B cell (primary cell): Measurements from ENCODE around the gene PCNX3. TPM values are rescaled to one million over a fixed set of nuclear protein-coding genes. Genes with fewer than 3 reads are reported as not detected.
A peak's percentile ranks its signal among the peaks of the same experiment; 100 is the strongest.

ENCODE experiments used
- ATAC-seq: fragments of 200-7000 bp; cut with Tn5 transposase; one replicate; pipeline ENCODE4 v1.10.0; 2021; ENCODE audit warnings: low read depth, mild to moderate bottlenecking, moderate number of reproducible peaks, moderate library complexity
- CTCF ChIA-PET: fragments of 350-600 bp; sonication (Branson Sonifier 250); formaldehyde crosslinking; loops from one replicate; lab custom pipeline; 2021; ENCODE audit warnings: antibody characterized with exemption, inconsistent platforms; lab: Charles Lee
- POLR2A ChIA-PET: fragments of 350-600 bp; sonication (Branson Sonifier 250); formaldehyde crosslinking; loops from one replicate; lab custom pipeline; 2021; ENCODE audit warnings: antibody characterized with exemption; lab: Charles Lee
- DNase-seq: peaks from one replicate; pipeline ENCODE4 v3.0.0; 2013
- H2AFZ ChIP-seq: 2 replicates; pipeline ENCODE4 v1.6.1; 2012; ENCODE audit warnings: mild to moderate bottlenecking, low read depth, low read length; ENCODE audit not compliant: insufficient read depth, poor library complexity, severe bottlenecking
- H3K27ac ChIP-seq, 2 donors: 1 replicate in 1 of 2; 2 replicates in 1 of 2; pipeline ENCODE4 v1.5.1; 2012 to 2013; ENCODE audit warnings: low read length in 2 of 2, mild to moderate bottlenecking in 2 of 2, moderate library complexity in 1 of 2
- H3K27me3 ChIP-seq, 4 experiments: fragments of 200-600 bp in 1 of 4; sonication (generic) in 1 of 4; replicated peaks in 1 of 4; 1 replicate in 2 of 4; 2 replicates in 2 of 4; pipeline versions ENCODE4 v1.6.1 to v1.7.0; 2013 to 2016; ENCODE audit warnings: low read length in 3 of 4, mild to moderate bottlenecking in 2 of 4, mixed read lengths in 1 of 4, moderate library complexity in 1 of 4; ENCODE audit not compliant: insufficient read depth in 4 of 4, control insufficient read depth in 3 of 4; ENCODE audit errors: control extremely low read depth in 1 of 4
- H3K36me3 ChIP-seq, 2 experiments: replicated peaks in 1 of 2; 1 replicate in 1 of 2; 2 replicates in 1 of 2; pipeline versions ENCODE4 v1.6.1 to v1.7.1; 2013; ENCODE audit warnings: low read length in 1 of 2; ENCODE audit not compliant: insufficient read depth in 2 of 2, control insufficient read depth in 1 of 2; ENCODE audit errors: control extremely low read depth in 1 of 2, extremely low read depth in 1 of 2
- H3K4me1 ChIP-seq, 2 donors: fragments of 200-600 bp in 1 of 2; sonication (generic) in 1 of 2; 1 replicate in 1 of 2; 2 replicates in 1 of 2; pipeline versions ENCODE4 v1.5.1 to v1.6.1; 2013 to 2017; ENCODE audit warnings: low read length in 2 of 2; ENCODE audit not compliant: control insufficient read depth in 2 of 2, insufficient read depth in 2 of 2
- H3K4me2 ChIP-seq: replicated peaks from 2 replicates; pipeline ENCODE3; 2012; ENCODE audit warnings: mild to moderate bottlenecking, low read depth, low read length; ENCODE audit not compliant: poor library complexity, severe bottlenecking
- H3K4me3 ChIP-seq, 5 experiments: fragments of 200-600 bp in 1 of 5; sonication (generic) in 1 of 5; 1 replicate in 3 of 5; 2 replicates in 2 of 5; pipeline versions ENCODE4 v1.5.1 to v1.7.0; 2011 to 2016; ENCODE audit warnings: low read length in 4 of 5, mild to moderate bottlenecking in 4 of 5, low read depth in 2 of 5, control low read depth in 1 of 5, moderate library complexity in 1 of 5; ENCODE audit not compliant: insufficient read depth in 1 of 5; ENCODE audit errors: control extremely low read depth in 1 of 5, extremely low read depth in 1 of 5
- H3K79me2 ChIP-seq: fragments of 200-600 bp; sonication (generic); one replicate; pipeline ENCODE4 v1.6.0; 2016; ENCODE audit warnings: low read length; ENCODE audit not compliant: control insufficient read depth, insufficient read depth
- H3K9ac ChIP-seq: fragments of 200-600 bp; sonication (generic); 2 replicates; pipeline ENCODE4 v1.6.1; 2017; ENCODE audit warnings: mild to moderate bottlenecking, low read length, moderate library complexity
- H3K9me3 ChIP-seq, 3 donors: one replicate each; pipeline versions ENCODE4 v1.6.1 to v1.7.1; 2013; ENCODE audit warnings: low read length in 2 of 3; ENCODE audit not compliant: control insufficient read depth in 2 of 3, insufficient read depth in 1 of 3; ENCODE audit errors: control extremely low read depth in 1 of 3
- H4K20me1 ChIP-seq: 2 replicates; pipeline ENCODE4 v1.6.0; 2012; ENCODE audit warnings: mild to moderate bottlenecking, low read length; ENCODE audit not compliant: insufficient read depth, control insufficient read depth, poor library complexity, severe bottlenecking
- H3K27ac Mint-ChIP-seq: one replicate; pipeline ENCODE4 v1.8.0; 2021; ENCODE audit warnings: mixed read lengths
- H3K27me3 Mint-ChIP-seq: one replicate; pipeline ENCODE4 v1.8.0; 2021; ENCODE audit warnings: mixed read lengths
- H3K4me1 Mint-ChIP-seq: one replicate; pipeline ENCODE4 v1.8.0; 2021; ENCODE audit warnings: mixed read lengths
- H3K4me3 Mint-ChIP-seq: one replicate; pipeline ENCODE4 v1.8.0; 2021; ENCODE audit warnings: mixed read lengths
- H3K9me3 Mint-ChIP-seq: one replicate; pipeline ENCODE4 v1.8.0; 2022; ENCODE audit warnings: mixed read lengths; ENCODE audit not compliant: insufficient read depth
- EZH2 ChIP-seq: IDR thresholded peaks from 2 replicates; pipeline ENCODE4 v1.6.1; 2012; ENCODE audit warnings: borderline replicate concordance, low read depth, mild to moderate bottlenecking, moderate library complexity, low read length; ENCODE audit not compliant: insufficient read depth, poor library complexity, severe bottlenecking
- WGBS: methylation state at CpG from one replicate; pipeline ENCODE4 v1.1.5; 2013; ENCODE audit warnings: missing lambda C conversion rate; ENCODE audit not compliant: insufficient coverage; 5-methylcytosine and 5-hydroxymethylcytosine counted together
- intact Hi-C: fragments of 100-400 bp; cut with micrococcal nuclease; formaldehyde crosslinking; loops from one replicate; pipeline ENCODE4 v1.10.0; 2022
- polyA plus RNA-seq: library from polyadenylated mRNA; depleted of rRNA; stranded (reverse); fragments of >200 nt; gene quantifications from 2 replicates; pipeline ENCODE4 v1.2.3, GENCODE V29; 2012
- total RNA-seq, 2 donors: library from RNA; stranded (reverse); fragments of 120-200 nt in 1 of 2; gene quantifications; 1 replicate in 1 of 2; 2 replicates in 1 of 2; pipeline versions ENCODE4 v1.2.3 to v1.2.4, GENCODE V29; 2013 to 2022
- TF ChIP-seq, protein P1 (sequence below): fragments of 200-600 bp; IDR thresholded peaks from one replicate; pipeline ENCODE4 v1.8.0; 2022; ENCODE audit warnings: antibody characterized with exemption, mild to moderate bottlenecking

The PCNX3 gene
- total and polyA plus RNA-seq, 2 donors (not counting 1 experiment from before 2014, with no cell fraction given), result 61.5 to 62.8 TPM

DNA sequence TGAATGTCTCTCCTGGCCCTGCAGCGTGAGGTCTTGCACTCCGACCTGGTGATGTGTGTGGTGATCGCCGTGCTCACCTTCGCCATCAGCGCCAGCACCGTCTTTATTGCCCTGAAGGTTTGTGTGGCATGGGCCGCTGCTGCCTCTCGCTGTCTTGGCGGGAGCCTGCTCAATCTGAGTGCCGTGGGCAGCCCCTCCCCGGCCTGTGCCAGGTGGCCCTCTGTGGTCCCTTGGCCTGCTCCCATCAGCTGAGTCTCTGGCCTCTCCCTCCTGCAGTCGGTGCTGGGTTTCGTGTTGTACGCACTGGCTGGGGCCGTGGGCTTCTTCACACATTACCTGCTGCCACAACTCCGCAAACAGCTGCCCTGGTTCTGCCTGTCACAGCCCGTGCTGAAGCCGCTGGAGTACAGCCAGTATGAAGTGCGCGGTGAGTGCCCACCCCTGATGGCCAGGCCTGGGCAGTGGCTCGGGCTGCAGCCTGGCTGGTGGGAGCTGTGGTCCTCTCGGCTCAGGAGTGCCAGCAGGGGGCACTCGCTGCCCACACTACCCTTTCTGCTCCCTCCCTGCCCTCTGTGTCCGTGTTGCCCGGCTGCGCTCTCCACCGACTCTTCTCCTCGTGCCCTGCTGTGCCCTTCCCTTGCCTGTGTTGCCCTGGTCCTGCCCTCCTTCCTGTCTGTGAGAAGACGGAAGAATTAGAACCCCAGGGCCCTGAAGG lies 10.2 kb downstream of the PCNX3 start:
- Histone ChIP-seq H3K79me2 (peaks cover 73% of the 10 kb centered on the region), H3K27me3 (no peaks in the 10 kb centered on the region), H4K20me1 (peaks cover 34% of the 10 kb centered on the region), H2AFZ (no peak overlapping the region), H3K27ac (no peak overlapping the region), H3K4me2 (peak overlapping the region; percentile 56), H3K9me3 (no peaks in the 10 kb centered on the region), H3K36me3 (peaks cover 0 to 87% of the 10 kb centered on the region in 2 experiments), H3K9ac (no peak overlapping the region), H3K4me3 (no peak overlapping the region), H3K4me1 (peaks cover 6 to 11% of the 10 kb centered on the region in 2 donors)
- ChIA-PET POLR2A (interaction anchor here (1.1 to 2.1 kb wide), 7 partner anchors 11 to 86 kb away, joined by 3 to 13 read pairs (median 5); partner anchors contain the start of genes KAT5, PCNX3, RELA and SIPA1), CTCF (interaction anchor here (0.6 to 6.7 kb wide), 38 partner anchors 8 to 363 kb away, joined by 3 to 86 read pairs (median 5); partner anchors contain the start of genes AP5B1, CCDC85B, KAT5 and PCNX3)
- Mint-ChIP-seq H3K4me3 (no peak overlapping the region), H3K27me3 (no peaks in the 10 kb centered on the region), H3K9me3 (no peaks in the 10 kb centered on the region), H3K27ac (peak overlapping the region; percentile 5), H3K4me1 (peaks cover 12% of the 10 kb centered on the region)
- ATAC-seq, result peak; percentile 95
- intact Hi-C loops, result loop anchor here (1.0 kb wide), 5 partner anchors 13 to 364 kb away; partner anchors contain the start of gene SIPA1
- TF ChIP-seq EZH2, result no peak
- TF ChIP-seq, protein P1, sequence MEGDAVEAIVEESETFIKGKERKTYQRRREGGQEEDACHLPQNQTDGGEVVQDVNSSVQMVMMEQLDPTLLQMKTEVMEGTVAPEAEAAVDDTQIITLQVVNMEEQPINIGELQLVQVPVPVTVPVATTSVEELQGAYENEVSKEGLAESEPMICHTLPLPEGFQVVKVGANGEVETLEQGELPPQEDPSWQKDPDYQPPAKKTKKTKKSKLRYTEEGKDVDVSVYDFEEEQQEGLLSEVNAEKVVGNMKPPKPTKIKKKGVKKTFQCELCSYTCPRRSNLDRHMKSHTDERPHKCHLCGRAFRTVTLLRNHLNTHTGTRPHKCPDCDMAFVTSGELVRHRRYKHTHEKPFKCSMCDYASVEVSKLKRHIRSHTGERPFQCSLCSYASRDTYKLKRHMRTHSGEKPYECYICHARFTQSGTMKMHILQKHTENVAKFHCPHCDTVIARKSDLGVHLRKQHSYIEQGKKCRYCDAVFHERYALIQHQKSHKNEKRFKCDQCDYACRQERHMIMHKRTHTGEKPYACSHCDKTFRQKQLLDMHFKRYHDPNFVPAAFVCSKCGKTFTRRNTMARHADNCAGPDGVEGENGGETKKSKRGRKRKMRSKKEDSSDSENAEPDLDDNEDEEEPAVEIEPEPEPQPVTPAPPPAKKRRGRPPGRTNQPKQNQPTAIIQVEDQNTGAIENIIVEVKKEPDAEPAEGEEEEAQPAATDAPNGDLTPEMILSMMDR, result peak; percentile 83
- DNase-seq, result peak; percentile 84
- 74% methylated on average over 28 of the region's 30 CpGs for WGBS

DNA sequence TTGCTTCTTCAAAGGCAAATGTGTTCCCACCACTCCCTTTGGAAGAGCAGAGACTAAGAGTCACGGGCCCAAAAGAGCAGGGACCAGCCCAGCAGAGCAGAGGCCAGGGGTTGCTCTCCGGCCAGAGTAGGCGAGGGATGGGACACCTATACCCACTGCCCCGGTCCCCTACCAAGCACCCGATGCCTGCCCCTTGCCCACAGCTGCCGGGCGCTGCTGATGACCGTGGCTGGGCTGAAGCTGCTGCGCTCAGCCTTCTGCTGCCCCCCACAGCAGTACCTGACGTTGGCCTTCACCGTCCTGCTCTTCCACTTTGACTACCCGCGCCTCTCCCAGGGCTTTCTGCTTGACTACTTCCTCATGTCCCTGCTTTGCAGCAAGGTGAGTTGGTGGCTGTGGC lies 11.6 kb downstream of the PCNX3 start:
- Histone ChIP-seq H3K79me2 (peaks cover 78% of the 10 kb centered on the region), H2AFZ (no peak overlapping the region), H3K9me3 (no peaks in the 10 kb centered on the region), H3K27me3 (no peaks in the 10 kb centered on the region), H3K4me2 (no peak overlapping the region), H3K27ac (no peak overlapping the region), H3K4me1 (peaks cover 6 to 11% of the 10 kb centered on the region in 2 donors), H4K20me1 (peaks cover 35% of the 10 kb centered on the region), H3K36me3 (peaks cover 0 to 84% of the 10 kb centered on the region in 2 experiments), H3K9ac (no peak overlapping the region), H3K4me3 (no peak overlapping the region)
- WGBS, result 95% methylated on average over 10 of the region's 13 CpGs
- ATAC-seq, result no peak
- H3K4me1 Mint-ChIP-seq, result peaks cover 9% of the 10 kb centered on the region
- intact Hi-C loops, result no loop called here
- POLR2A ChIA-PET, result interaction anchor here (1.6 to 2.1 kb wide), 3 partner anchors 10 to 84 kb away, joined by 7 to 13 read pairs (median 10); partner anchors contain the start of genes KAT5 and SIPA1
- H3K4me3 Mint-ChIP-seq, result no peak overlapping the region
- no peaks in the 10 kb centered on the region for H3K27me3 Mint-ChIP-seq
- no peaks in the 10 kb centered on the region for H3K9me3 Mint-ChIP-seq
- no peak for DNase-seq
- no peak overlapping the region for H3K27ac Mint-ChIP-seq
- CTCF ChIA-PET, result interaction anchor here (1.4 to 6.7 kb wide), 13 partner anchors 10 to 263 kb away, joined by 4 to 86 read pairs (median 12); partner anchors contain the start of genes CCDC85B, KAT5, PCNX3 and RELA
- TF ChIP-seq, protein P1, result no peak
- no peak for TF ChIP-seq EZH2
